ENCODE data around the gene UBB. TPM values are rescaled to one million over a fixed set of nuclear protein-coding genes. Genes with fewer than 3 reads are reported as not detected.

Gene UBB
- total and polyA plus RNA-seq, 2 experiments from 2014 or later, result 786 to 1,286 TPM

DNA sequence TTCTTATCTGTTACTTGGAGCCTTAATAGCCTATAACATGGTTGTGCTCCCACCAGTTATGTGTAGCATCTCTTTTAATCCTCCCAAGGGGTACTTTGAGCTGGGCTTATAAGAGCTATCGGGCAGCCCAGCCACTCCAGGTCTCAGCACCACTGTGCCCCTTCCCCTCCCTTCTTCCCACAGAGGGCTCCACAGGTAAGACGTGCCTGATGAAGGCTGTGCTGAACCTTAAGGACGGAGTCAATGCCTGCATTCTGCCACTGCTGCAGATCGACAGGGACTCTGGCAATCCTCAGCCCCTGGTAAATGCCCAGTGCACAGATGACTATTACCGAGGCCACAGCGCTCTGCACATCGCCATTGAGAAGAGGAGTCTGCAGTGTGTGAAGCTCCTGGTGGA, 41.5 kb downstream of the UBB start:
- Histone ChIP-seq H3F3A (ENCODE audit: insufficient read depth) (peaks cover 36% of the 10 kb centered on the region), H3K36me3 (ENCODE audit: low read depth) (no peaks in the 10 kb centered on the region), H3K27ac (no peak overlapping the region), H3K9me3 (ENCODE audit: low read depth) (no peaks in the 10 kb centered on the region), H3K4me3 (no peak overlapping the region), H3K4me1 (ENCODE audit: insufficient read depth) (peaks cover 34% of the 10 kb centered on the region), H3K4me2 (ENCODE audit: unreplicated experiment) (no peak overlapping the region), H4K20me1 (ENCODE audit: insufficient read depth) (no peaks in the 10 kb centered on the region), H3K79me2 (ENCODE audit: insufficient read depth) (no peaks in the 10 kb centered on the region), H3K27me3 (replicated peaks; ENCODE audit: insufficient read depth) (no peaks in the 10 kb centered on the region), H2AFZ (no peak overlapping the region), H3K9me2 (ENCODE audit: insufficient read depth) (no peaks in the 10 kb centered on the region), H3K9ac (no peak overlapping the region)
- in situ Hi-C loops (cut with MboI), result no loop called here
- no peak for DNase-seq
- 93 to 96% methylated on average over 7 of the region's 7 CpGs for WGBS, 2 experiments (ENCODE audit: low coverage in 1 of 2, low lambda C conversion rate in 2 of 2, missing lambda C conversion rate in 2 of 2)
- no peak for TF ChIP-seq EZH2 (IDR thresholded peaks at IDR 0.05; ENCODE audit: insufficient read depth, poor library complexity, severe bottlenecking)
- TF ChIP-seq EZH2phosphoT487 (IDR thresholded peaks at IDR 0.05; ENCODE audit: insufficient read depth, low read depth), result no peak

- Histone ChIP-seq H2AFZ (no peak overlapping the region), H3K79me2 (ENCODE audit: insufficient read depth) (no peaks in the 10 kb centered on the region), H4K20me1 (ENCODE audit: insufficient read depth) (no peaks in the 10 kb centered on the region), H3K4me2 (ENCODE audit: unreplicated experiment) (no peak overlapping the region), H3K4me3 (no peak overlapping the region), H3K36me3 (ENCODE audit: low read depth) (no peaks in the 10 kb centered on the region), H3K9ac (no peak overlapping the region), H3F3A (ENCODE audit: insufficient read depth) (peaks cover 28% of the 10 kb centered on the region), H3K27me3 (replicated peaks; ENCODE audit: insufficient read depth) (no peaks in the 10 kb centered on the region), H3K4me1 (ENCODE audit: insufficient read depth) (peaks cover 25% of the 10 kb centered on the region), H3K9me3 (ENCODE audit: low read depth) (no peaks in the 10 kb centered on the region), H3K27ac (no peak overlapping the region), H3K9me2 (ENCODE audit: insufficient read depth) (no peaks in the 10 kb centered on the region)
- DNase-seq, result no peak
- TF ChIP-seq EZH2 (IDR thresholded peaks at IDR 0.05; ENCODE audit: insufficient read depth, poor library complexity, severe bottlenecking) (no peak), EZH2phosphoT487 (IDR thresholded peaks at IDR 0.05; ENCODE audit: insufficient read depth, low read depth) (no peak)
- 94 to 96% methylated on average over 10 of the region's 10 CpGs for WGBS, 2 experiments (ENCODE audit: low coverage in 1 of 2, low lambda C conversion rate in 2 of 2, missing lambda C conversion rate in 2 of 2)
- in situ Hi-C loops (cut with MboI), result no loop called here
Observed at GRCh38 chr17:16423226-16423872, 42.5 kb downstream of the UBB start.

GRCh38 chr17:16425202-16425601, 44.3 kb downstream of the UBB start:
- Histone ChIP-seq H3F3A (ENCODE audit: insufficient read depth) (peaks cover 9% of the 10 kb centered on the region), H3K27me3 (replicated peaks; ENCODE audit: insufficient read depth) (no peaks in the 10 kb centered on the region), H3K4me2 (ENCODE audit: unreplicated experiment) (no peak overlapping the region), H3K9me3 (ENCODE audit: low read depth) (no peaks in the 10 kb centered on the region), H4K20me1 (ENCODE audit: insufficient read depth) (no peaks in the 10 kb centered on the region), H2AFZ (no peak overlapping the region), H3K9ac (no peak overlapping the region), H3K36me3 (ENCODE audit: low read depth) (no peaks in the 10 kb centered on the region), H3K4me3 (no peak overlapping the region), H3K9me2 (ENCODE audit: insufficient read depth) (no peaks in the 10 kb centered on the region), H3K27ac (no peak overlapping the region), H3K79me2 (ENCODE audit: insufficient read depth) (no peaks in the 10 kb centered on the region), H3K4me1 (ENCODE audit: insufficient read depth) (peaks cover 7% of the 10 kb centered on the region)
- in situ Hi-C loops (cut with MboI), result no loop called here
- TF ChIP-seq EZH2phosphoT487 (IDR thresholded peaks at IDR 0.05; ENCODE audit: insufficient read depth, low read depth) (no peak), EZH2 (IDR thresholded peaks at IDR 0.05; ENCODE audit: insufficient read depth, poor library complexity, severe bottlenecking) (no peak)
- 75 to 80% methylated on average over 5 to 6 of the region's 6 CpGs for WGBS, 2 experiments (ENCODE audit: low coverage in 1 of 2, low lambda C conversion rate in 2 of 2, missing lambda C conversion rate in 2 of 2)
- no peak for DNase-seq

- H3K4me3 ChIP-seq, result no peak overlapping the region
- H3K9ac ChIP-seq, result no peak overlapping the region
- H3K27me3 ChIP-seq (replicated peaks; ENCODE audit: insufficient read depth), result no peaks in the 10 kb centered on the region
- peaks cover 1% of the 10 kb centered on the region for H3F3A ChIP-seq (ENCODE audit: insufficient read depth)
- H3K4me1 ChIP-seq (ENCODE audit: insufficient read depth), result no peaks in the 10 kb centered on the region
- H2AFZ ChIP-seq, result no peak overlapping the region
- H3K36me3 ChIP-seq (ENCODE audit: low read depth), result no peaks in the 10 kb centered on the region
- no peaks in the 10 kb centered on the region for H4K20me1 ChIP-seq (ENCODE audit: insufficient read depth)
- TF ChIP-seq EZH2 (IDR thresholded peaks at IDR 0.05; ENCODE audit: insufficient read depth, poor library complexity, severe bottlenecking) (no peak), EZH2phosphoT487 (IDR thresholded peaks at IDR 0.05; ENCODE audit: insufficient read depth, low read depth) (no peak)
- no peak for DNase-seq
- no peak overlapping the region for H3K27ac ChIP-seq
- WGBS, 2 experiments (ENCODE audit: low coverage in 1 of 2, low lambda C conversion rate in 2 of 2, missing lambda C conversion rate in 2 of 2), result 87% methylated on average over 19 to 20 of the region's 20 CpGs
- H3K9me3 ChIP-seq (ENCODE audit: low read depth), result no peaks in the 10 kb centered on the region
- no peaks in the 10 kb centered on the region for H3K79me2 ChIP-seq (ENCODE audit: insufficient read depth)
- no peak overlapping the region for H3K4me2 ChIP-seq (ENCODE audit: unreplicated experiment)
- no peaks in the 10 kb centered on the region for H3K9me2 ChIP-seq (ENCODE audit: insufficient read depth)
- in situ Hi-C loops (cut with MboI), result no loop called here
Observed at GRCh38 chr17:16425698-16426659, 45.1 kb downstream of the UBB start.

Measured in GM23248 (cell line).